G401.6 (cell line): ENCODE results near the gene S100A12.

ENCODE experiments used
- FAIRE-seq: peaks from 2 replicates; lab custom pipeline; 2012; peaks lifted over from hg19 to GRCh38; lab: Jason Lieb, UNC

The S100A12 gene

DNA sequence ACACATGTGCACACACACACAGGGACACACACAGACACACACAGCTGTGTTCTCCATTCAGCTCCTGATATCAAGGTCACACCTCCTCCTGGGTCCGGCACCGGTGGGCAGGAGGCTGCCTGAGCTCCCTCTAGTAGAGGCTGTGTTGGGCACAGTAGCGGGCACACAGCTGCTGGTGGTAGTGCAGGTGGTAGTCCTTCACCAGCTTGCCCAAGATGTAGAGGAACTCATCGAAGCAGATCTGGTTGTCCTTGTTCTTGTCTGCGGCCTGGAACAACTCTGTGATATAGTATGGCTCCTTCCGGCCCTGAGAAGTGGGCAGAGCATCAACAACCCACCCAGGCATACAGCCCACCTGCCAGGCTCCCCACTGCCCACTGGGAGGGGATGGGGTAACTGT, 21.0 kb upstream of the S100A12 start:
- no peak for FAIRE-seq

DNA sequence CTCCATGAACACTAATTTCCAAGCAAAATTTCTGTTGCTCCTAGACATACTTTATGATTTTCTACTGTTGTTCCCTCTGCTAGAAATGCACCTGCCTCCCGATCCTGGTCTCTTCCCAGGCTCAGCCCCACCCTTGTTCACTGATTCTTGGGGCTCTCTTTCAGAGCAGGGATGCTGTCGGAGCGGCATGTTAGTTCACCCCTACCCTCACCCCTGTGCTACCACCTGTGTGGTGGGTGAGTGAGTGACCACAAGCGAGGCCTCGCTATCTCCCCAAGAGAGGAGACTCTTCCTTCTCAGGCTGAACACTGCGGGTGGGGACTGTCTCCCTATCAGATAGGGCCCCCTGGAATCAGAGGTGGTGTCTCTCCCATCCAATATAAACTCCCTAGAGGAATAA, 20.4 kb upstream of the S100A12 start:
- no peak for FAIRE-seq

DNA sequence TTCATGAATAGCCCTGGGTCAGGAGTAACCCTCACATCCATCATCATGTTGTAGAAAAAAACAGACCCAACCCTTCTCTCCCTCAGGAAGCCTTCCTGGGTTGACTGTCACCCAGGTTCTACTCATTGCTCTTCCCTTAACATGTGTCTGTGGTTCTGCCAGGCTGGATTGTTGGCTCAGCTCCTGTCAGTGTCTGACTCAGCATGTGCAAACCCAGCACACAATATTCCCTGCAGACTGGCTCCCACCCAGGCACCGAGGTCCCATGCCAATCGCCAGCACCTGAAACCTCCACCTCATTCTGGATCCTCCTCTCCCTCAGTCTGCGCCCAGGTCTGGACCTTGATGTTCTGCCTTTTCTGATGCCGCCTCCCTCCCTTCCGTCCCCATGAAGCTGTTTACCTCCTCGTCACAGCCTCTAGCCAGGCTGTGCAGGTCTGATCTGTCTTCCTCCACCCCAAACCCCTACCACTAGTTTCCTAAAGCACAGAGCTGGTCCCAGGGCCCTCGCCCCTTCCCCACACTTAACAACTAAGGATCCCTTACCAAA, 19.8 kb upstream of the S100A12 start:
- no peak for FAIRE-seq

DNA sequence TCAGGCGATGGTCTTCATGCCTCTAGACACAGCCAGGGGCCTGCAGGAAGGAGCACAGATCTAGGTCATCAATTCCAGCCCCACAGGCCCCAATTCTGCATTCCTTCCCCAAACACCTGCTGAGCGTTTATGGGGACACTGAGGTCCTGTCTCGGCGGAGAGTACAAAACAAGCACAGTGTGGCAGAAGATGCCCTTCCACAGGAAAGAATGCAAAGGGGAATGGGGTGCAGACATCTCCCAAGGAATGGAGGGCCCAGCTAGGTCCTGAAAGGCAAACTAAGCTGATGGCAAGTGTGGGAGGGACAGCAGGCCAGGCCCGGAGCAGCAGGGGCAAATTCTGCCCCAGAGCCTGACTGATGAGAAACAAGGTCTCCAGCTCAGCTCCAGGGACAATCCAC, 19.0 kb upstream of the S100A12 start:
- no peak for FAIRE-seq

DNA sequence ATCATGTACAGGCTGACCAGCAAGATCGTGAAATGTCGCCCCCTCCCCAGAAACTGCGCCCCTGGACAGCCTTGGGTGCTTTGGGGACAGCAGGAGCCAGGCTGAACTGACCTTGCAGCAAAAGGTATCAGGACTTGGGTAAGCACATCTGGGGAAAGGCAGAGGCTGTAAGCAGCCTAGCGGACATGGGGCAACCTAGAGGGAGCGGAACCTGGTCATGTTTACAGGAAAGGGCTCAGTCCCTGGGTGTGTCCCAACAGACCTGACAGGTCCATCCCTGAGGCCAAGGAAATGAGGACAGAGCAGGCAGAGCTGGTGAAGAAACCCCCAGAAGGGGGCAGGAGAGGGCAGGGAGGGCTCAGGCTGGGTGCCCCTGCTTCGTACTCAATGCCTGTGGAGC, 18.5 kb upstream of the S100A12 start:
- no peak for FAIRE-seq

DNA sequence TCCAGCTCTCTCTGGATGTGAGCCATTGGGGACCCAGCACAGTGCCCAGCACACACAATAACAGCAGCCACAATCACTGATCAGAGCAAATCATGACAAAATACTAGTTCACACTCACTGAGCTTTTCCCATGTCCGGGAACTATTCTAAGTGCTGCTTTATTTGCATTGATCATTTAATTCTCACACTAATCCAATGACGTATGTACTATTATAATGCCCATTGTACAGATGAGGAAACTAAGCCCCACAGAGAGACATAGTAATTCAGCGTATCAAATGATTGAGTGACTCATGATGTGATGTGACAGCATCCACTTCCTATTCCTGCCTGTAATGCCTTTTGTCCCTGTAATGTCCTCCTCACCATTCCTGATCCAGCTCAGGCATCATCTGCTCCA, 17.4 kb upstream of the S100A12 start:
- no peak for FAIRE-seq

DNA sequence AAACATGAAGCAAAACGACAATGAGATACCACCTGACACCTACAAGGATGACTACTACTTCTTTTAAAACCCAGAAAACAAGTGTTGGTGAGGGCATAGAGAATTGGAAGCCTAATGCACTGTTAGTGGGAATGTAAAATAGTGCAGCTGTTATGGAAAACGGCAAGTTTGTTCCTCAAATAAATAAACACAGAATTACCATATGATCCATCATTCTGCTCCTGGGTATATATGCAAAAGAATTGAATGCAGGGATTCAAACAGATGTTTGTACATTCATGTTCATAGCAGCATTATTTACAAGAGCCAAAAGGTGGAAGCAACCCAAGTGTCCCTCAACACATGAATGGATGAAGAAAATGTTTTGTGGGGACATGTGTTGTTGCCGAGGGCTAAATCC, 16.8 kb upstream of the S100A12 start:
- FAIRE-seq = no peak

DNA sequence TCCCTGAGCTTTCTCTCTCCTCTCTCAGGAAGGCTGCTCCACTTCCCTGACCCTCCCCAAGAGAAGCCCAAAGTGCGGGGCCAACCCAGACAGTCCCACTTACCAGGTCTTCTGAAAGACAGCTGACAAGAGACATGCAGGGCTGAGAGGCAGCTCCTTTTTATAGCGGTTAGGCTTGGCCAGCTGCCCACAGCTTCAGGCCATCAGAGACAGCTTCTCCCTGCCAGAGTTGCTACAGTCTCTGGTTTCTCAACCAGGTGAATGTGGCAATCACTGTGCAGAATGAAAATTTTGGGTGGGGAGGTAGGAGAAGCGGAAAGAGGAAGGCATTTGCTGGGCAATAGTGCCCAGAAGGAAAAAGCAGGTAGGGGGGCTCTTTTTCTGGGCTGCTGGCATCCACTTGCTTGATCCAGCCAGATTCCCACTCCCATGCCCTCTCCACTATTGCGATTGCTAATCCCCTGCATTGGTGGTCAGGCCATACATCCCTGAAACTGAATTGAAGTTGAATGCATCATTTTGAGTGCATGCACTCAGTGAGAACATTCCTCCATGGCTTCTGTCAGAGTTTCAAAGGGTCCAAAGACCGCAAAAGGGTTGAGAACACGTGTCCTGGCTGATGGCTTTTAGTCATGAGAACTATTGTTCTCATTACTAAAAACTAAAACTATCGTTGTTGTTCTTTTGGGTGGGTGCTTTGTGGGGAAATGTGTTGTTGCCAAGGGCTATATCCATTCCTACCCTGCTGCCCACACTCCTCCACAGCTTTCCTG, 15.7 kb upstream of the S100A12 start, which contains the start of gene S100A8:
Gene S100A8, minus strand, starts transcription at position 136 of the 773 bp plus-strand sequence. CDS start 538 bp downstream, outside the sequence.
- no peak for FAIRE-seq

DNA sequence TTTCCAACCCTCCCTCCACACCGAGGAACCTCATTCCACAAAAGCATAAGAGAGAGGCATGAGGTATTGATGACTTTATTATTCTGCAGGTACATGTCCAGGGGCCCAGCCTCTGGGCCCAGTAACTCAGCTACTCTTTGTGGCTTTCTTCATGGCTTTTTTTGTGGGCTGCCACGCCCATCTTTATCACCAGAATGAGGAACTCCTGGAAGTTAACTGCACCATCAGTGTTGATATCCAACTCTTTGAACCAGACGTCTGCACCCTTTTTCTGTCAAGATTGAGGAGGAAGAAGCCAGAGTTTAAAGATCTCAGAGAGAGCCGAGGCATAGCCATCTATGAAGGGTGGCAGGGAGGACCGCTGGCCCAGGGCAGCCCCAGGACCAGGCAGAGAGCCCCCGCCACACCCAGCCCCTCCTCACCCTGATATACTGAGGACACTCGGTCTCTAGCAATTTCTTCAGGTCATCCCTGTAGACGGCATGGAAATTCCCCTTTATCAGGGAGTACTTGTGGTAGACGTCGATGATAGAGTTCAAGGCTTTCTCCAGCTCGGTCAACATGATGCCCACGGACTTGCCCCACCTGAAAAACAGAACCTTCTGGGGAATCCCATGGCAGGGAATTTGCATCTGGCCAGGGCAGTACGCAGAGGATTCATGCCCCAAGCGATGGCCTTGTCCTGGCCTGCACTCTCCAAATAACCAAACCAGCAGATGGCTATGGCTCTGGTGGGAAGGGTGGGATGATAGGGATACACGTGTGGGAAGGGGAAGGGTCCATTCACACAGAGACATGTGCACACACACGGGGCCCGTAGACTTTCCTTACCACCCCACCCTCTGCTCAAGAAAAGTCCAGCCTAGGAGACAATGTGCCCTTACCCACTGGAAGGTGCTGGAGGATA, 14.8 kb upstream of the S100A12 start:
- no peak for FAIRE-seq

DNA sequence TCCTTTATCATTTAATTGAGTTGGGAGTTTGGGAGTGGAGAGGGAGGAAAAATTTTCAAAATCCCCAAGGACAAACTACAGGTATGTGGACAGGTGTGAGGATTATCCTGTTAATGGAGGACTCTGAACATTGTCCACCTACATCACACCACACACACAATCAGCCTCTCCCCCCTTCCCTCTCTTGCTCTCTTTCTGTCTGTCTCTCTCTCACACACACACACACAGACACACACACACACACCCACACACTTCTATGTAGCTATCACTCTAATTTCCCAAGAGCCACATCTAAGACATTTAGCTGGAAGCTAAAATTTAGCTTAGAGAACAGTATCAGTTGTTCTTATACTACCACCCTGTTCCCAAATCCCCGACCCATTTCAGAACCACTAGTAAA, 14.0 kb upstream of the S100A12 start:
- FAIRE-seq = no peak

DNA sequence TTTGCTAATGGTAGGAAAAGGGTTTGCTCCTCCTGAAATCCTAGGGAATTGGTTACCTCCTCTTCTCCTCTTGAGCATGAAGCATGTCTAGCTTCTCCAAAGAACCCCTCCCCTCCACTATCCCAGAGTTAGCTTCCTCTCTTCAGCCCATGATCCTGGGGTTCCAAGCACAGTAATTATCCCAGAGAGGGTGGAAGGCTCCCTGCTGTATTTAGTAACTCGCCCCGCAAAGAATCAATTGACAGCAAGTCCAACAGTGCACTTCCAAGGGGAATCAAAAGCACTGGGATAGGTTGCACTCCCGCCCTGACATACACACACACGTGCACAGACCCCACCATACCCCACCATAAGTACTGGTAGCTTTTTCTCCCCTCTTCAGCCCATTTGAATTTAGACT, 12.4 kb upstream of the S100A12 start:
- FAIRE-seq = no peak

DNA sequence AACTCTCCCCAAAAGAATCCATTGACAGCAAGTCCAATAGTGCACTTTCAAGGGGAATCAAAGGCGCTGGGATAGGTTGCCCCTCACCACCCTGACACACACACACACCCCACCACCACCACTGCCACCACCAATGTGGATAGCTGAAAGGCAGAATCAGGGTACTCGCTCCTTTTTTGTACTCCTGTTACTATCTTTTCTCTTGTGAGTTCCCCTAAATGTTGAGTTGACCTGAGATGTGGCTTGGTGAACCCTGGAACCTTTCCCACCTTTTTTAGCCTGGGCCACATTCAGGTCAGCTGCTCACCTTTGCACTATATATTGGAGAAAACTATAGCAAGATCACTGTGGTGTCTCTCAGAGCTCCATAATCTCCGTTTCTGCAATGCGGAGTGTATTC, 11.6 kb upstream of the S100A12 start:
- FAIRE-seq = no peak

DNA sequence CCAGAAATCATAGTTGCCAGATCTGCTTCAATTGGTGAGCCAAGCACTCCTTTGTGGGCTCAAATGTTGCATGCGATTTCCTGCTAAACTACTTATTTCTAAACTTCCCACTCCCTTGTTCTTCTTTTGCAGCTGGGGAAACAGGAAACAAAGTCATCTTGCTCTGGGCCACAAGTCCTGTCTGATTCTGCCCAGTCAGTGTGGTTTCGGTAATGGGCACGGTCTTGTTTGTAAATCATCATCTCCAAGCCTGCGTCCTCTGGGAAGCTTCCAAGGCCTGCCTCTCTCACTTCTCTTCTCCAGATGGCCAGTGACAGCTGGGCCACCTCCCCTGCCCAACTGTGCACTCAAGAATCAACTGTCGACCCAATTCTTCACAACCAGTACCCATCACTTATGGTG, 11.1 kb upstream of the S100A12 start:
- no peak for FAIRE-seq

DNA sequence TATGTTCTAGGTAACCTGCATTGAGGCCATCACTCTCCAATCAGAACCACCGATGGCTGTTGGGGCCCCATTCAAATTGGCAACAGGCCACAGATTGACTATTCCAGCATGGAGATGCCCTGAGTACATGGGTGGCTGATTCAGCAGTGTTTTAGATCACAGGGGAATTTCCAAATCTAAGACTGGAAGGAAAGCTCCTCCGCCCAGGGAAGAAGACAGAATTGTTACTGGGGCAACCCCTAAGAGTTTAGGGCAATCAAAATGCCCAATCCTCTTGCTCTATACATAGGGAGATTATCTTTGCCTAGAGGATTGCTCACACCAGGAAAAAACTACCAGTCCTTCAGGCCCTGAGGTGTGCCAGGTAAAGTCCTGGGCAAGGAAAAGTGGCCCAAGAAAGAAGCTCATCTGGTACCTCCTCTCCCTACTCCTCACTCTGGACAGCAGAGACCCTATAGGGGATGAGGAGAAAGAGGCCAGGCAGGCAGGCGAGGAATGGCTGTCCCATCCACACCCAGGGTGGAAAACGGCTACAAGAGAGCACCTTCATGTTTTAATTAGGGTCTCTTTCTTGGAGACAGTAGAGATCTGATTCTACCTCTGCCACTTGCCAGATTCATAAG, 9.6 kb upstream of the S100A12 start:
- FAIRE-seq = no peak

DNA sequence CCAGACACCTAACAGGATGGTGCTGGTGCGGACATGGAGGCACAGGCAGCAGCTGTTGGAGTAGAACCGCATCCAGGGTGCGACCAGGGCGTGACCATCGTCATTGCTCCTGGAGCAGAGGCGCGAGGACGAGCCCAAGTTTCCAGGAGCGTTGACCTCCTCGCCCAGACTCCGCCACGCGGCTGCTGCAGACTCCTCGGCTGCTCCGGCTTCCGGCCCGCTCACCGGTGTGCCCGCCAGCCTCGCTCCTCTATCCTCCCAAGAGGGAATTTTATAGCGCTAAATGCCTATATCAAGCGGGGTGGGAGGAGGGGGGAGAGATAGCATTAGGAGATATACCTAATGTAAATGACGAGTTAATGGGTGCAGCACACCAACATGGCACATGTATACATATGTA, 5.3 kb upstream of the S100A12 start:
- FAIRE-seq = no peak

DNA sequence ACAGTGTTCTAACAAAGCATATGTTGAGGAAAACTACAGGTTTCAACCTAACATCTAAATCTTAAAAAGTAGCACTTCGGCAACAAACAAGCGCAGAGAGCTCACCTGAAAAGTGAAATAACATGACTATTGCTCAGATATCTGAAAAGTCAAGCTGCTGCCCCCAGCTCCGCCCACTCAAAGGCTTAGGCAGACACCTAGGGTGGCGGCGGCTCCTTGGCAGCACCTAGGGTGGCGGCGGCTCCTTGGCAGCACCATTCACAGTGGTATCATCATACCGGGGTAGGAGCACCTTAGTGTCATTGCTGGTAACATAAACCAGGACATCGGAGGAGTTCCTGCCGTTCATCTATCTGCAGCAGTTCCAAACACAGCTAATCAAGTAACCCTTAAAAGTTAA, 4.2 kb upstream of the S100A12 start:
- FAIRE-seq = no peak

DNA sequence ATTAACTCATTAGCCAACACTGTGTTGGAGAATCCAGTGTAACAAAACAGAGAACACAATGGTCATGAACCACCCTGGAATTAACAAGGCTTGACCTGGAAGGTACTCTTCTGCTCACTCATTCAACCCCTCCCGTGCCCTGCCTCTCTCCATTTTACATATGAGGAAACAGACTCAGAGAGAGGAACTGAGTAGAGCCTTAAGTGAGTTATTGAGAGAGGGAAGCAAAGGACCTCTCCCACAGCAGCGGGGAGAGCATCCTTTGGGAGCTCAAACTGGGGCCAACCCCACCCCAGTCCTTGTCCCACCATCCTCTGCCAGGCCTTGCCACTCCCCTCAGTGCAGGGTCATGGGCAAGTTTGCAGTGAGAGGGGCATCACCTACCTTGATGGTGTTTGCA, 1.4 kb downstream of the S100A12 start:
- FAIRE-seq = no peak

DNA sequence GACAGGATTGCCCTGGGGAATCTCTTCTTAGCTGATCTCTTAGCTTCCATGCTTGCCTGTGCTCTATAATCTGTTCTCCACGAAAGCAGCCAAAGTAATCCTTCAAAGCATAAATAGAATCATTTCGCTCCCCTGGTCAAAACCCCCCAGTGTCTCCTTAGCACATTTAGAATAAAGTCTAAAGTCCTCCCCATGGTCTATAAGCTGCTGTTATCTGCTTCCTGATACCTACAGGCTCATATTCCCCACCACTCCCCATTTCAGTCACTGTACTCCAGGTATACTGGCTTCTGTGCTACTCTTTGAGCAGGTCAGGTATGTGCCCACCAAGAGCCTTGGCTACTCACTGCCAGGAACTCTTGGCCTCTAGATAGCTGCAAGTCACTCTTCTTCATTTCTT, 2.9 kb downstream of the S100A12 start:
- FAIRE-seq = no peak

DNA sequence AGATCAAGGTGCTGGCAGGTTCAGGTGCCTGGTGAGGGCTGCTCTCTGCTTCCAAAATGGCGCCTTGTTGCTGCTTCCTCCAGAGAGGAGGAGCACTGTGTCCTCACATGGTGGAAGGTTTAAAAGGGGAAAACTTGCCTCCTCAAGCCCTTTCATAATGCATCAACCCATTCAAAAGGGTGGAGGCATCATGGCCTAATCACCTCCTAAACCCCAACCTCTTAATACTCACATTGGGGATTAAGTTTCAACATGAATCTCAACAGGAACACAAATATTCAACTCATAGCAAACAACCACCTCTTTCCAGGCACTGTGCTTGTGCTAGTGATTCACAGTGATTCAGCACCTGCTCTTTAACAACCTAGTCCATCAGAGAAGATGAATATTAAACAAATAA, 4.2 kb downstream of the S100A12 start:
- FAIRE-seq = no peak

DNA sequence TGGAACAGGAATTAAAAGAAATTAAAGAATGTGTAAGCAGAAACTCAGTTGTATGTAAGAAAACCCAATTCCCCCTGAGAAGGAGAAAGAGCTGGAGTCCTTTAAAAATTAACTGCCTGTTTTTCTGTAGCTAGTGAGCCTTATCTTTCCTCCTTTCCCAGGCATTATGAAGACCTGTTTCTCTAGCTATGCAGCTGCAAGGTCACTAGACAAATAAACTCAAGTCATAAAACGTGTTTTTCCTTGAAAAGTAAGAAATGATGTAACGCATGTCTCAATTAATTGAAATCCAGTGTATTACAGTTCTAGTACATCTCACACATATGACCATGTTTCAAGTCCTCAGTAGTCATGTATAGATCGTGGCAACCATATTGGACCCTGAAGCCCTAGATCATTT, 5.3 kb downstream of the S100A12 start:
- no peak for FAIRE-seq

DNA sequence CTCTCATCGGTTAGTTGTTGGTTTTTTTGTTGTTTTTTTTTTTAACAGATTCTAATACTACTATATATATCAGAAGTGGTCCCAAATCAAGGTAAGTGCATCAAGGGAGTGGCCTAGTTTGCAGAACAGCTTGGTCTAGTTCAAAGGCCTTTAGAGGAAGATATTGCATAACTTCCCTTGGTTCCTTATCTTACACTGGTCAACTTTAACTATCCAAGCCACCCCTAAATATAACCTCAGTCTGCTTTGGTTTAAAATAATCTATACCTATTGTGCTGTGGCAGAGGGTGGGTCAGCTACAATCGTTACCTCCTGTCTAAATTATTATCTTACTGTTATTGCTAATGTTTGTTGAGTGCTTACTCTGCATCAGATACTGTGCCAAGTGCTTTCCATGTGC, 6.9 kb downstream of the S100A12 start:
- FAIRE-seq = no peak

DNA sequence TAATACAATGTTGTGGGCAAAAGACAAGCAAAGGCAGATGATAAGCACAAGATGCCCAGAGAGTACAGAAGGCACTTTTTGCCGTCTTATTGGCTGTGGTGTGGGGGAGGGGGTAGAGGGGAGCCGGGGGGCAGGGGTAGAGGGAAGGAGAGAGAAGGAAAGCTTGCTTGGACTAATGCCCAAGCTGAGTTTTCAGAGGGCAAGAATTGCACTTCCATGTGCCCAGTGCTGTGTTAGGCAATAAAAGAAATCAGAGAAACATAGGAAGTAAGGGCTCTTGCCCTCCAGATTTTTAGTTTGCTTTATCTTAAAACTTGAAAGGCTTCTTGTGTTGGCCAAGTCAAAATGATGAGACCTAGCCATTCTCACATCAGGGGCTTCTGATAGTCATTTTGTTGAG, 8.3 kb downstream of the S100A12 start:
- no peak for FAIRE-seq

DNA sequence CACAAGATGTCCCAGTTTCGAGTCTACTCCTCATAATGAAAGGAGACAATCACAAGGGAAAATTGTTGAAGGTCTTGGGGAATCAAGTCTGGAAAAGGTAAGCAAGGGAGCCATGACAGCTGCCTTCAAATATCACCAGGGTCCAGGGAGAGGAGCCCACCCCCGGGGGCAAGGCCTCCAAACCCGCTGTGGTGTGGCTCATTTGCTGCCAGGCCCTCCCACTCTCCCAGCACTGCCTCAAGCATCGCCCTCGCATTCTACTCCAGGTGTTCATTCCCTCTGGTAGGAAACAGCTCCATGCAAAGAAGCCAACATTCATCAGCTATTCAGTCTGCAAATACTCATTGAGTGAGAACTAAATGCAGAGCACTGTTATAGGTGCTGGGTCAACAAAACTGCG, 9.2 kb downstream of the S100A12 start:
- FAIRE-seq = no peak
